Activated CD4-positive, CD25-positive, alpha-beta regulatory T cell treated with anti-CD3 and anti-CD28 coated beads, Interleukin-2, amount 50 U/mL, for 16 hours (primary cell): ENCODE measurements around the gene ADAT3.

Experiments
- DNase-seq: peaks from one replicate; pipeline ENCODE4 v3.0.0-alpha.2; 2020; ENCODE audit warnings: low read depth, low spot score

The ADAT3 gene

DNA sequence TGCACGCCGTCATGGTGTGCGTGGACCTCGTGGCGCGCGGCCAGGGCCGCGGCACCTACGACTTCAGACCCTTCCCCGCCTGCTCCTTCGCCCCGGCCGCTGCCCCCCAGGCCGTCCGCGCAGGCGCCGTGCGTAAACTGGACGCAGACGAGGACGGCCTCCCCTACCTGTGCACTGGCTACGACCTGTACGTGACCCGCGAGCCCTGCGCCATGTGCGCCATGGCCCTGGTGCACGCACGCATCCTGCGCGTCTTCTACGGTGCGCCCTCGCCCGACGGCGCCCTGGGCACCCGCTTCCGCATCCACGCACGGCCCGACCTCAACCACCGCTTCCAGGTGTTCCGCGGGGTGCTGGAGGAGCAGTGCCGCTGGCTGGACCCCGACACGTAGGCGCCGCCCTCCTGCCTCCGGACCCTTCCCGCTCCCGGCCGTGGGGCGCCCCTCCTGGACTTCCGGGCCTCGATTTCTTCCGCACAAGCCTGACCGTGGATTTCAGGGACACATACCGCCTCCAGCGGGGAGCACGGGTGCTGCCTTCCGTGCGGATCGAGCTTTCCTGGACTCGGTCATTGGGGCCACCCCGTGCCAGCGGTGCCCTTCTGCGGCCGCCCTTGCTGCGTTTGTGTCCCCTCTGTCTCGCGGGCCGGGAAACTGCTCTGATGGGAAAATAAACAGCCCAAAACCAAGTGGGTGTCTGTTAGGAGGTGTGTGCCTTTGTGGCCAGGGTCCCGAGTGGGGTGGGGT lies 7.7 kb downstream of the ADAT3 start:
- DNase-seq, result no peak

DNA sequence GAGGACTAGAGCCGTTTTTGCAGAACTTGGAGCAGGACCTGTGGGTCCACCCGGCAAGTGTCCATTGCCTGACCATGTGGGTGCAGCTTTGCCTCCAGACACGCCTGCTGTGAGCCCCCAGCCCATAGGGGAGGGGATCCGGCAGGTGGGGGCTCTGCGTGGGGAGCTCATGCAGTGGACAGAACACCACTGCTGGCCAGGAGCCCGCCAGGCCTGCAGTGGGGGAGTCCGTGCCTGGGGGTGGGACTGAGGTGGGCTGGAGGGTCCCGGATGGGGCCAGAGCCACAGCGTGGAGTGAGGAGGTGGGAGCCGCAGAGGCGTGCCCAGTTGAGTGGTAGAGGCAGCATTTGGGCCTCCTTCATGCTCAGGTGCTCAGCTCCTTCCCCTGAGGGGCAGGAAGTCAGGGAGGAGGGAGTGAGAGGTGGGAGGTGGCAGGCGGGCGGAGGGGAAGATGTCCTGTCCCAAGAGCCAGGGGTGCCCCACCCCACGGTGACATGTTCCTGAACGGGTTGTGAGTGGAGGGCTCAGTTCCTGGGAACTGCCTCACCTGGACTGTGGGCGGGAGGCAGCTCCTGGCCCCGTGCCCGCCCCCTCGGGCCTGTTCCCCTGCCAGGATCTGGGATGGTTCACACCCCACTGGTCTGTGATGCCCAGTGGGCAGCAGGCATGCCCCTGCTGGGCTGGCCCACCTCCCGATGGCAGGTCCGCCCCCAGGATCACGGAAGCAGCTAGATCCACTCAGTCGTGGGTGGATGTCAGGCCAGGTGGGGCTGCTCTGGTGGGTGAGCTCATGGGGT lies 8.8 kb downstream of the ADAT3 start:
- DNase-seq, result no peak

GRCh38 chr19:1914826-1915341 lies 9.7 kb downstream of the ADAT3 start:
- DNase-seq, result no peak

- no peak for DNase-seq
These were observed 11.9 kb downstream of the ADAT3 start for GRCh38 chr19:1917146-1917545.

GRCh38 chr19:1917926-1918325 lies 12.7 kb downstream of the ADAT3 start:
- DNase-seq, result no peak

DNA sequence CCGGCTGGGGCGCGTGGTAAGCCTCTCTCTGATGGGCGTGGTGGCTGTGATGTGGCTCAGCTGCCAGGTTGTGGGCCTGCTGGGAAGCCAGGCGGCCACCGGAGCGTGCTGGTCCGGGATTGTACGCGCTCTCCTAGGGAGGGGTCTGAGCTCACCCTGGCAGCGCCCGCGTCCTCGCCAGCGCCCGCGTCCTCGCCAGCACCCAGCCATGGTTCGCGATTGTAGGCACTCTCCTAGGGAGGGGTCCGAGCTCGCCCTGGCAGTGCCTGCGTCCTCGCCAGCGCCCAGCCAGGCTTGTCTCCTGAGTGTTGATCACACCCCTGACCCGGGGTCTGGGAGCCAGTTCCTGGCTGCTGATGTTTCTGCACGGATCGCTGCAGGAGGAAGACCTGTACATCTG lies 13.8 kb downstream of the ADAT3 start:
- no peak for DNase-seq

DNA sequence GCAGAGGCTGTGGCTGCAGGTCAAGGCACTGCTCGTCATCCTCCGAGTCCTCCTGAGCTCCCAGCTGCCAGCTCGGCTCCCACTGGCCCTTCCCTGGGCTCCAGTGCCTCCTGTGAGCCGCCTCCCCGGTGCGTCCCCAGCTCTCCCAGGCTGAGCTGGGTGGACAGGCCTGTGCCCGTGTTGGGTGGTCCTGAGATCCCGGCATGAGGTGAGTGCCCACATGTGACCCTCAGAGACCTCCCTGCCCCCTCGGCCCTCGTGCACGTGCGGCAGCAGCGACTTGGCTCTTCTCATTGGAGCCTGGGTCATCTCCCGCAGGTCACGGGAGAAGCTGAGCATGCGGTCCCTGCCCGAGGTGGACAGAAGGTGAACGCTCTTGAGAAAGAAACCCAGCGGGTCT lies 15.4 kb downstream of the ADAT3 start:
- no peak for DNase-seq

- DNase-seq, result no peak
These were observed 16.1 kb downstream of the ADAT3 start for GRCh38 chr19:1921326-1921725.

DNA sequence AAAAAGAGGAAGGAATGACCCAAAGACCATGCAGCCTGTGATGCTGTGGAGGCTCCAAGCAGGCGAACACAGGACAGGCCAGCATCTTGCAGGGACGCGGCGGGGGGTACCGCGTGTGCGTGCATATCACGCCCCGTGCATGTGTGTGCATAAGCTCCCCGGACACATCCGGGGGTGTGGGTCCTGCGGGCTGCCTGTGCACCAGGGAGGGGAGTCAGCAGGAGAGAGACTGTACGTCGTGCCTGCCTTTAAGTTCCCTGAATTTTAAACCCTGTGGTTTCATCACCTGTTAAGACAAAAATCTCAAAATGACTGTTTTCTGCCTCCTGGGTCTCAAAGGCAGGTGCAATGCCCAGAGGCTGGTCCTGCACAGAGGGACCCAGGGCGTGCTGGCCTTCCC lies 16.6 kb downstream of the ADAT3 start:
- no peak for DNase-seq

DNA sequence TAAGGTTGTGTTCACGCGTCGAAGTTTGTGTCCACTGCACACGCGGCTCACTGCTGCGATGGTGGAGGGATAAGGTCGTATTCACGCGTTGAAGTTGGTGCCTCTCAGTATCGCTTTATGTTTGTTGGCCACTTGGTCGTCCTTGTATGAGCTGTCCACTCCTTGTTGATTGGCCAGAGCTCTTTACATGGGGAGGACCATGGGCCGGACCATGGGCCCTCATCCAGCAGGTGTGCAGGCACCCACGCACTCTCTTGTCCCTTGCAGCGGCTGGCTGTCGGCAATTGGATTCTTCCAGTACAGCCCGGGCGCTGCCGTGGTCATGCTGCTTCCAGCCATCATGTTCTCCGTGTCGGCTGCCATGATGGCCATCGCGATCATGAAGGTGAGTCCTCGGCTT lies 17.6 kb downstream of the ADAT3 start:
- no peak for DNase-seq

GRCh38 chr19:1923319-1923718 lies 18.1 kb downstream of the ADAT3 start:
- no peak for DNase-seq

DNA sequence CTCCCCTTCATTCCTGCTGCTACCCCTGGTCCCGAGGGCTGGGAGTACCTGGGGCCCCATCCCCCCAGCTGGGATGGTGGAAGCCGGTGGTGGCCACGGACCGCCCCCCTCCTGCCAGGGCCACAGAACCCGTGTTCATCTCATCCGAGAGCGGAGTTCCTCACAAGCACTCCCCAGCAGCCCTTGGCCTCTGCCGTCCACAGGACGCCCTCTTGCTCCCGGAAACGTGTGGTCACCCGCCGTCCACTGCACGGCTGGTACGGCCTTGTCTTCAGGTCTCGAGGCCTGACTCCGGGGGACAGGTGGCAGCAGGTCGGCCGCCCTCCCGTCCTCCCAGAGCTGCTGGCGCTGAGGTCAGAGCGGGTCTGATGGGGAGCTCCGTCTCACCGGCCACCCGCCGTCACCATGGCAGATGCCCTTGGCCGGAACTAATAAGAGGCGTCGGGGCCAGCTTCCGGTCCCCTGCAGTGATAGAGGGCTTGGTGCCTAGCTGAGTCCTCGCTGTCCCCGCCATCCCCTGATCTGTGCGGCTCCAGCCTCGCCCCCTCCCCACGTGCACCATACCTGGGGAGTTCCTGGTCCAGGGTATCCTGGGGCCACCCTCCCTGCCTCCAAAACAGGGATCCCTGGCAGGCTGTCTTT lies 19.2 kb downstream of the ADAT3 start:
- DNase-seq, result no peak

GRCh38 chr19:1925544-1925943 lies 20.3 kb downstream of the ADAT3 start:
- no peak for DNase-seq

DNA sequence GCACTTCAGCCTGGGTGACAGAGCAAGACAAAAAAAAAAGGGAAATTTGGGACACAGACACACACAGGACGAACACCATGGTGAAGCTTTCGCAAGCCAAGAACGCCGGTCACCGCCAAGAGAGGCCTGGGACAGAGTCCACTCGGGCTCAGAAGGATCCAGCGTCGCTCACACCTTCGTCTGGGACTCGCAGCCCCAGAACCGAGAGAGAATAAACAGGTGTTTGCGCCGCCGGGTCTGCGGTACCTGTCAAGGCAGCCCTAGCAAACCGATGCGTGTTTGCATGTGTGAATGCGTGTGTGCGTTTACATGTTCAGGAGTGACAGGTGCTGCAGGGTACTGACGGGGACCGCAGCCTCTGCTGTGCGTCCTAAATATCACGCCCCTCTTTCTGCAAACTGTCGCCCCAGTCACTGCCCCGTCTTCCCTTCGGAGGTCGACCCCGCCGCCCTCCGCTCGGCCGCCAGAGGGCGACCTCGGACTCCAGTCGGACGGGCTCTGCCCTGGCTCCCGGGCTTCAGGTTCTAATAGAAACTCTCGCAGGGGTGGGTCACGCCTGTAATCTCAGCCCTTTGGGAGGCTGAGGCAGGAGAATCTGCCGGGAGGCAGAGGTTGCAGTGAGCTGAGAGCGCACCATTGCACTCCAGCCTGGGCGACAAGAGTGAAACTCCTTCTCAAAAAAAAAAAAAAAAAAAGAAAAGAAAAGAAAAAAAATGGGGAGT lies 24.0 kb downstream of the ADAT3 start:
- DNase-seq, result peak; percentile 60

DNA sequence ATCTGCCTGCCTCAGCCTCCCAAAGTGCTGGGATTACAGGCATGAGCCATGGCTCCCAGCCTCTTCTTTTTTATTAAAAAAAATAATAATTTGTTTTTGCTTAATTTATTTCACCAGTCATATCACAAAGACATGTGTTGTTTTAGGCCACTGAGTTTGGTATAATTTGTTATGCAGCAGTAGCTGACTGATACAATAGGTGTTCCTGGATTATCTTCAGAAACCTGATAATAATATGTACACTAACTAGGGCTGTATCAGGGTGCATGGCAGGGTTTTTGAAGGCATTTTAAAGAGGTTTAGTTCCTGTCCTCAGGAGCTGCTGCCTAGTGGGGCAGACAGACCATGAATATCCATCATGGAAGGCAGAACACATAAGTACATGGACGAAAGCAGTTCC lies 26.2 kb downstream of the ADAT3 start:
- DNase-seq, result no peak

GRCh38 chr19:1932395-1932794 lies 27.2 kb downstream of the ADAT3 start:
- DNase-seq, result no peak

GRCh38 chr19:1933244-1933643 lies 28.0 kb downstream of the ADAT3 start:
- DNase-seq, result no peak

- DNase-seq, result no peak
These were observed 28.7 kb downstream of the ADAT3 start for GRCh38 chr19:1933942-1934341.

DNA sequence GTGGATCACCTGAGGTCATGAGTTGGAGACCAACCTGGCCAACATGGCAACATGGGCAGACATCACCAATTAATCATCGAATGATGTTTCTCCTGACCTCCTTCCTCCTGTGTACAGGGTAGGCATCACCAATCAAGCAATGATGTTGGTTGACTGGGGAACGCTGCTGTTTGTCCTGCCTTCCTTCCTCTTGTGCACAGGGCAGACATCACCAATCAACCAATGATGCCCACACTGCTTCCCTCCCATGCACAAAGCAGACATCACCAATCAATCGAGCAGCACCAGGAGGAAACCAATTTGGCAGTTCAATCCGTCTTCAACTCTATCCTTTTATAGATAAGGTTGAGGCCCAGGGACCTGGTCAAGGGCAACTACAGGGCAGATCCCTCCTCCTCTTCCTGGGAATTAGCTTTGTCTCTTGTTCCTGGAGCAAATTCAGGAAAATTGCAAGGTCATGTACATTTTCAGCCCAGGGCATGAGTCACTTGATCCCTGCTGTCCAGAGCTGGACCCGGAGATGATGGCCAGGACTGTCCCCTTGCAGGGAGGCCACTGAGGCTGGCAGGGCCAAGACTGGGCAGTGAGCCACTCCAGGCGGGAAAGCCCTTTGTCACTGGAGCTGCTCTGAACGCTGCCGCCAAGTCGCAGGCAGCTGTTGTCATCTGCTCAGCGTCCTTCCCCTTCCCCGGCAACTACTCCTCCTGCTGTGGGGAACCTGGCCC lies 30.4 kb downstream of the ADAT3 start:
- no peak for DNase-seq

GRCh38 chr19:1936430-1936829 lies 31.2 kb downstream of the ADAT3 start:
- DNase-seq, result no peak

- no peak for DNase-seq
These were observed 31.9 kb downstream of the ADAT3 start for GRCh38 chr19:1936916-1937610.
